Epithelial cell of esophagus (primary cell): ENCODE data around the gene CCDC171.

ENCODE experiments used
- DNase-seq: peaks from one replicate; pipeline ENCODE4 v3.0.0; 2010; ENCODE audit warnings: low read depth
- H3K4me3 ChIP-seq: 2 replicates; pipeline ENCODE4 v1.5.1; 2011; ENCODE audit warnings: mild to moderate bottlenecking, low read length, control low read depth
- TF ChIP-seq, protein P1 (sequence below): IDR thresholded peaks from 2 replicates; pipeline ENCODE4 v1.5.1; 2011; ENCODE audit warnings: low read depth, mild to moderate bottlenecking, low read length, control low read depth, inconsistent platforms; ENCODE audit not compliant: insufficient read depth; ENCODE audit errors: missing control alignments

The CCDC171 gene

DNA sequence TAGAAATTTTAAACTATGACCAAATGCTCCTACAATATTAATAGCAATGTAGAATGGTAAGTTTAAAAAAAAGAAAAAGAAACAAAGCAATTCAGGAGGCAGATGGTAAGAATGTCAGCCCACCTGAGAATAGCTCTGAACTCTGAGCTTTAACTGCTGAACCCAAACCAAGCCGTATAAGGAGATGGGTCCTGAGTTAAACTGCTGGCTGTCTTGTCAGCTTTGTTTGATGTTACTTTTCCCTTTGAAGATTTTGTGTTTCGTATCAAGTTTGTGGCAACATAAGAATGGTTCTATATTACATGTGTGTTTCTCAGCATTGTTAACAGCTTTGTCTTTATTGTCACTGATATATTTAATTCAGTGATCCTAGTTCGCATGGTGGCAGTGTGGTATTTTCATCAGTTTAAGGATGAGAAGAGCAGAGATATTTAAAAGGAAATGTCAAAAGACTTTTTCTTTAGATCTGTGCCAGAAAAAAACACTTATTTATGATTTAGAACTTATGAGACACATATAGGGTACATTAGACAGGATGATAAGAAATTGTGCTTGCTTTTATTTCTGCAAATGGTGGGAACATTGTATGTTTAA lies 390.1 kb downstream of the CCDC171 start:
- TF ChIP-seq, protein P1, sequence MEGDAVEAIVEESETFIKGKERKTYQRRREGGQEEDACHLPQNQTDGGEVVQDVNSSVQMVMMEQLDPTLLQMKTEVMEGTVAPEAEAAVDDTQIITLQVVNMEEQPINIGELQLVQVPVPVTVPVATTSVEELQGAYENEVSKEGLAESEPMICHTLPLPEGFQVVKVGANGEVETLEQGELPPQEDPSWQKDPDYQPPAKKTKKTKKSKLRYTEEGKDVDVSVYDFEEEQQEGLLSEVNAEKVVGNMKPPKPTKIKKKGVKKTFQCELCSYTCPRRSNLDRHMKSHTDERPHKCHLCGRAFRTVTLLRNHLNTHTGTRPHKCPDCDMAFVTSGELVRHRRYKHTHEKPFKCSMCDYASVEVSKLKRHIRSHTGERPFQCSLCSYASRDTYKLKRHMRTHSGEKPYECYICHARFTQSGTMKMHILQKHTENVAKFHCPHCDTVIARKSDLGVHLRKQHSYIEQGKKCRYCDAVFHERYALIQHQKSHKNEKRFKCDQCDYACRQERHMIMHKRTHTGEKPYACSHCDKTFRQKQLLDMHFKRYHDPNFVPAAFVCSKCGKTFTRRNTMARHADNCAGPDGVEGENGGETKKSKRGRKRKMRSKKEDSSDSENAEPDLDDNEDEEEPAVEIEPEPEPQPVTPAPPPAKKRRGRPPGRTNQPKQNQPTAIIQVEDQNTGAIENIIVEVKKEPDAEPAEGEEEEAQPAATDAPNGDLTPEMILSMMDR, result no peak
- no peak overlapping the region for H3K4me3 ChIP-seq
- DNase-seq, result no peak

GRCh38 chr9:15944341-15944740 lies 391.5 kb downstream of the CCDC171 start:
- H3K4me3 ChIP-seq, result no peak overlapping the region
- no peak for DNase-seq
- TF ChIP-seq, protein P1, result no peak

- no peak overlapping the region for H3K4me3 ChIP-seq
- TF ChIP-seq, protein P1, result no peak
- no peak for DNase-seq
Observed at GRCh38 chr9:15959663-15960062, 406.8 kb downstream of the CCDC171 start.

GRCh38 chr9:15961217-15961616 lies 408.4 kb downstream of the CCDC171 start:
- H3K4me3 ChIP-seq, result no peak overlapping the region
- DNase-seq, result no peak
- TF ChIP-seq, protein P1, result no peak

GRCh38 chr9:15965246-15965745 lies 412.5 kb downstream of the CCDC171 start:
- TF ChIP-seq, protein P1, result no peak
- DNase-seq, result no peak

GRCh38 chr9:15966471-15966870 lies 413.6 kb downstream of the CCDC171 start:
- no peak overlapping the region for H3K4me3 ChIP-seq
- TF ChIP-seq, protein P1, result no peak
- DNase-seq, result no peak

More at GRCh38 chr9:15965246-15965745, 412.5 kb downstream of the CCDC171 start:
- H3K4me3 ChIP-seq, result no peak overlapping the region

GRCh38 chr9:15967068-15967467 lies 414.2 kb downstream of the CCDC171 start:
- DNase-seq, result no peak
- no peak overlapping the region for H3K4me3 ChIP-seq

More at GRCh38 chr9:15967068-15967467, 414.2 kb downstream of the CCDC171 start:
- TF ChIP-seq, protein P1, result no peak
